Panc1 (cell line): Measurements from ENCODE around the gene ITIH5.

ENCODE experiments used
- CTCF ChIP-seq: fragments of 450-650 bp; IDR thresholded peaks from 2 replicates; pipeline ENCODE4 v1.5.1; 2017; ENCODE audit warnings: mild to moderate bottlenecking
- REST ChIP-seq, 2 experiments: IDR thresholded peaks; 2 replicates each; pipeline ENCODE4 v1.6.1; 2011 to 2012; ENCODE audit warnings: low read depth in 2 of 2, control low read depth in 1 of 2, low read length in 1 of 2, mild to moderate bottlenecking in 1 of 2, moderate library complexity in 1 of 2; ENCODE audit not compliant: insufficient read depth in 1 of 2
- SIN3A ChIP-seq: IDR thresholded peaks from 2 replicates; pipeline ENCODE4 v1.6.1; 2012; ENCODE audit warnings: low read depth, mild to moderate bottlenecking, low read length, moderate library complexity, borderline replicate concordance; ENCODE audit not compliant: insufficient read depth
- TCF7L2 ChIP-seq: IDR thresholded peaks from 2 replicates; pipeline ENCODE4 v1.6.1; 2011; ENCODE audit warnings: mild to moderate bottlenecking, low read depth, low read length, inconsistent platforms

DNA sequence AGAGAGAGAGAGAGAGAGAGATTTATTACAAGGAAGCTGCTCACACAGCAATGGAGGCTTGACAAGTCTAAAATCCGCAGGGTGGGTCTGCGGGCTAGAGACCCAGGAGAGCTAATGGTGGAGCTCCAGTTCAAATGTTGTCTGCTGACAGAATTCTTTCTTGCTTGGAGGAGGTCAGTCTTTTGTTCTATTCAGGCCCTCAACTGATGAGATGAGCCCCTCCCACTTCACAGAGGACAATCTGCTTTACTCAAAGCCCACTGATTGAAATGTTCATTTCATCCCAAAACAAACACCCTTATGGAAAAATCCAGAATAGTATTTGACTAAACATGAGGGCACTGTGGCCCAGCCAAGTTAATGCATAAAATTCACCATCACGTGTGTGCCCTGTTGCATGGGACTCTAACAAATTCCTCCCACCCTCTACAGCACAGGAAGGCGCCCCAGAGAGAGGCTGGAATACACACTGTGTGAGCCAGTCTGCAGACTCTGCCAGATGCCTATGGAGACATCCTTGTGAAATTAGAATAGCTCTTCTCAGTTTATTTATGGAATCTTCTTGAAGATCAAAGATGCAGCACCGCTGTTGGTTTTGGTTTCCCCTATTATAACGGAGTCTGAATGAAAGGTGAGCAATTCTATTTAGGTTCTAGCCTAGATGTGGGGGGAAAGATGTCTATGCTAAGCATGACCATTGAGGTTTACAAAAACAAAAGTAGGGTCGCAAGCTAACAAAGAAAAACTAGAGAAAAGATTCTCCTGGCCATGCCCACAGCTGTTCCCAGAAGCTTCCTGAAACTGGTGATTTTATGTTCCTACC is 132.9 kb downstream of the ITIH5 start:
- no peak for TF ChIP-seq CTCF
- no peak for TF ChIP-seq REST (IDR thresholded peaks at IDR 0.05; ENCODE audit: insufficient read depth in 1 of 2, low read depth in 2 of 2, low read length in 1 of 2)
- TF ChIP-seq SIN3A, result no peak
- no peak for TF ChIP-seq TCF7L2
